ENCODE results near the gene PRKG1. TPM values are rescaled to one million over a fixed set of nuclear protein-coding genes. Genes with fewer than 3 reads are reported as not detected.
A peak's percentile ranks its signal among the peaks of the same experiment; 100 is the strongest.

PRKG1 gene
- total RNA-seq, 1 experiment from 2014 or later = 0.09 TPM

DNA sequence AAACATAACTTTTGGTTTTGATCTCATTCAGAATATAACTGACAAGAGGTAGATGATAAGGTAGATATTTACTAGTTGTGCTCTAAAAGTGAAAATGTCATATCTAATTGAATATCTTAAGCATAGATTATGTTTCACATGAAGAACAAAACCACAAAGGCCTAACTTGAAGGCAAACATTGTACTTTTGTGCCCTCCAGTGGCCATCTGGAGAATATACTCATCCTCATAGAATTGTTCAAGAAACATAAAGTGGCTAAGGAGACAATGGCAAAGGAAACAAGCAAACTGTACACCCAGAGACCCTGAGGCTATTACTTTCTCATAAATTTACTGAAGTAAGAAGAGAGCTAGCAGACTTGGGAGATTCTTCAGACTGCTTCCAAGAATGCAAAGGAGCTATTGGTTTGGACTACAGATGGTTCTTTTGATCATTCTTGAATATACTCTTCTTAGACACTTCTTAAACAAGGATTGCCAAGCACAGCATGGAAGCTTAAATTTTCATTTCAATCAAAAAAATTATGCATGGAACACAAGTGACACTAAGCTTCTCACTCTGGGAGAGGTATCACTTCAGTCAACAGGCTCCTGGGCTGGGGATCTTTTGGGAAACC, 1141.6 kb downstream of the PRKG1 start:
- no peak overlapping the region for H3K4me3 ChIP-seq (ENCODE audit: low read depth, low read length)
- H3K4me3 Mint-ChIP-seq (ENCODE audit: unreplicated experiment) = no peak overlapping the region
- ChIA-PET CTCF (interaction anchor here (1.1 kb wide), 1 partner anchor 149 kb away, joined by 3 read pairs; no protein-coding TSS in a partner anchor), POLR2A (no interaction called here)
- no TSS peak for BruUV-seq (replicated peaks)
- intact Hi-C loops (cut with micrococcal nuclease; ENCODE audit: unreplicated experiment) = loop anchor here (1.0 to 10.0 kb wide), 11 partner anchors 111 to 1204 kb away; no protein-coding TSS in a partner anchor
- H3K4me1 ChIP-seq = peaks cover 14% of the 10 kb centered on the region
- H3K9me3 Mint-ChIP-seq (ENCODE audit: unreplicated experiment) = no peaks in the 10 kb centered on the region
- peaks cover 7% of the 10 kb centered on the region for H3K4me1 Mint-ChIP-seq (ENCODE audit: low read depth, unreplicated experiment)
- H3K27ac Mint-ChIP-seq (ENCODE audit: unreplicated experiment) = no peak overlapping the region
- peak; percentile 62 to 76 for DNase-seq
- H3K27me3 ChIP-seq (replicated peaks; ENCODE audit: control insufficient read depth, insufficient read depth, low read length) = no peaks in the 10 kb centered on the region
- no peaks in the 10 kb centered on the region for H3K9me3 ChIP-seq
- TF ChIP-seq, protein P1, sequence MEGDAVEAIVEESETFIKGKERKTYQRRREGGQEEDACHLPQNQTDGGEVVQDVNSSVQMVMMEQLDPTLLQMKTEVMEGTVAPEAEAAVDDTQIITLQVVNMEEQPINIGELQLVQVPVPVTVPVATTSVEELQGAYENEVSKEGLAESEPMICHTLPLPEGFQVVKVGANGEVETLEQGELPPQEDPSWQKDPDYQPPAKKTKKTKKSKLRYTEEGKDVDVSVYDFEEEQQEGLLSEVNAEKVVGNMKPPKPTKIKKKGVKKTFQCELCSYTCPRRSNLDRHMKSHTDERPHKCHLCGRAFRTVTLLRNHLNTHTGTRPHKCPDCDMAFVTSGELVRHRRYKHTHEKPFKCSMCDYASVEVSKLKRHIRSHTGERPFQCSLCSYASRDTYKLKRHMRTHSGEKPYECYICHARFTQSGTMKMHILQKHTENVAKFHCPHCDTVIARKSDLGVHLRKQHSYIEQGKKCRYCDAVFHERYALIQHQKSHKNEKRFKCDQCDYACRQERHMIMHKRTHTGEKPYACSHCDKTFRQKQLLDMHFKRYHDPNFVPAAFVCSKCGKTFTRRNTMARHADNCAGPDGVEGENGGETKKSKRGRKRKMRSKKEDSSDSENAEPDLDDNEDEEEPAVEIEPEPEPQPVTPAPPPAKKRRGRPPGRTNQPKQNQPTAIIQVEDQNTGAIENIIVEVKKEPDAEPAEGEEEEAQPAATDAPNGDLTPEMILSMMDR (IDR thresholded peaks at IDR 0.05; ENCODE audit: insufficient read depth in 1 of 2, low read depth in 1 of 2, low read length in 1 of 2, severe bottlenecking in 1 of 2, unreplicated experiment in 1 of 2) = peak; percentile 84 to 92
- no peaks in the 10 kb centered on the region for H3K27me3 Mint-ChIP-seq (ENCODE audit: insufficient read depth, unreplicated experiment)
- no peaks in the 10 kb centered on the region for H3K36me3 Mint-ChIP-seq (ENCODE audit: insufficient read depth, unreplicated experiment)
- H3K36me3 ChIP-seq (ENCODE audit: control insufficient read depth, insufficient read depth, low read length) = no peaks in the 10 kb centered on the region

DNA sequence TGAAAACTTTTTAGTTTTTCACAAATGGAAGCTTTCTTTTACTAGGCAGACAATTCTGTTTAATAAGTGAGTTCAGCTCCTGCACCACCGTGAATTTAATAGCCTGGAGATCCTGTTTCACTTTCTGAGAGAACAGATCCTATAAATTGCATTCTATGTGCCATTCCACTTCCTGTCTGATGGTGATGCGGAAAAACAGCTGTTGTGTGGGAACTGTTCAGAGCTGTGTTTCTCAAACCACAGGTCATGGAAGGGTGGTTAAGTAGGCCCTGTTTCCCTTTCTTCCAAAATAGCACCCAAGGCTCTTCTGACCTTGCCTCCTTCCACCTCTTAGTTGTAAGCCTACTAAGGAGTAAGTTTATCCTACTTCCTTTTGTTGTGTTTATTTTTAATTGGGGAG, 1142.6 kb downstream of the PRKG1 start:
- CTCF ChIA-PET = interaction anchor here (0.6 to 1.1 kb wide), 2 partner anchors 68 to 150 kb away, joined by 3 to 9 read pairs; no protein-coding TSS in a partner anchor
- Mint-ChIP-seq H3K9me3 (ENCODE audit: unreplicated experiment) (no peaks in the 10 kb centered on the region), H3K36me3 (ENCODE audit: insufficient read depth, unreplicated experiment) (no peaks in the 10 kb centered on the region), H3K27me3 (ENCODE audit: insufficient read depth, unreplicated experiment) (no peaks in the 10 kb centered on the region), H3K4me1 (ENCODE audit: low read depth, unreplicated experiment) (peaks cover 7% of the 10 kb centered on the region), H3K4me3 (ENCODE audit: unreplicated experiment) (no peak overlapping the region), H3K27ac (ENCODE audit: unreplicated experiment) (no peak overlapping the region)
- peaks cover 14% of the 10 kb centered on the region for H3K4me1 ChIP-seq
- no peaks in the 10 kb centered on the region for H3K9me3 ChIP-seq
- TF ChIP-seq, protein P1 (IDR thresholded peaks at IDR 0.05; ENCODE audit: insufficient read depth in 1 of 2, low read depth in 1 of 2, low read length in 1 of 2, severe bottlenecking in 1 of 2, unreplicated experiment in 1 of 2) = no peak
- no peaks in the 10 kb centered on the region for H3K36me3 ChIP-seq (ENCODE audit: control insufficient read depth, insufficient read depth, low read length)
- BruUV-seq (replicated peaks) = no TSS peak
- POLR2A ChIA-PET = no interaction called here
- no peak for DNase-seq
- H3K4me3 ChIP-seq (ENCODE audit: low read depth, low read length) = no peak overlapping the region
- intact Hi-C loops (cut with micrococcal nuclease; ENCODE audit: unreplicated experiment) = loop anchor here (5.0 to 10.0 kb wide), 5 partner anchors 170 to 1205 kb away; no protein-coding TSS in a partner anchor
- no peaks in the 10 kb centered on the region for H3K27me3 ChIP-seq (replicated peaks; ENCODE audit: control insufficient read depth, insufficient read depth, low read length)

DNA sequence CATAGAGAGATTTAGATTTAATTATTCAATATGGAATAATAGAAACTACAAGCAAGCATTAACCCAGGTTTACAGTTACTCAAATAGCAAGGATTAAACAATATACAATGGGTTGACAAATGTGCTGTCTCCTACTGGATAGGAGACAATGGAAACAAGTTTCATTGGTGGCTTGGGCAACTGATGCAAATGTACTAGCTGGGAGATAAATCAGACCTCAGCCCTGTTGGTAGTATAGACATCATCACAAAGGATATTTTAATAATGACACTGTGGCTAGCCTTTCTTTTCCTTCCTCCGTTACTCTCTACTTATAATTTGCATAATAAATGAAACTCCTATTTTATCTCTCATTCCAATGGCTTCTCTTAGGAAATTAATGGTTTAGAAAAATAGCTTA, 1143.2 kb downstream of the PRKG1 start:
- no peak overlapping the region for H3K4me3 Mint-ChIP-seq (ENCODE audit: unreplicated experiment)
- H3K9me3 Mint-ChIP-seq (ENCODE audit: unreplicated experiment) = no peaks in the 10 kb centered on the region
- H3K36me3 Mint-ChIP-seq (ENCODE audit: insufficient read depth, unreplicated experiment) = no peaks in the 10 kb centered on the region
- Histone ChIP-seq H3K4me3 (ENCODE audit: low read depth, low read length) (no peak overlapping the region), H3K9me3 (no peaks in the 10 kb centered on the region), H3K36me3 (ENCODE audit: control insufficient read depth, insufficient read depth, low read length) (no peaks in the 10 kb centered on the region), H3K27me3 (replicated peaks; ENCODE audit: control insufficient read depth, insufficient read depth, low read length) (no peaks in the 10 kb centered on the region), H3K4me1 (peaks cover 10% of the 10 kb centered on the region)
- intact Hi-C loops (cut with micrococcal nuclease; ENCODE audit: unreplicated experiment) = loop anchor here (5.0 to 10.0 kb wide), 5 partner anchors 170 to 1205 kb away; no protein-coding TSS in a partner anchor
- POLR2A ChIA-PET = no interaction called here
- CTCF ChIA-PET = no interaction called here
- TF ChIP-seq, protein P1 (IDR thresholded peaks at IDR 0.05; ENCODE audit: insufficient read depth in 1 of 2, low read depth in 1 of 2, low read length in 1 of 2, severe bottlenecking in 1 of 2, unreplicated experiment in 1 of 2) = no peak
- H3K4me1 Mint-ChIP-seq (ENCODE audit: low read depth, unreplicated experiment) = peaks cover 7% of the 10 kb centered on the region
- no TSS peak for BruUV-seq (replicated peaks)
- no peak overlapping the region for H3K27ac Mint-ChIP-seq (ENCODE audit: unreplicated experiment)
- H3K27me3 Mint-ChIP-seq (ENCODE audit: insufficient read depth, unreplicated experiment) = no peaks in the 10 kb centered on the region
- no peak for DNase-seq

Measured in Caco-2 (cell line).